Sigmoid colon (tissue), 7 donors: ENCODE results near the gene HMCN1. TPM values are rescaled to one million over a fixed set of nuclear protein-coding genes. Genes with fewer than 3 reads are reported as not detected.

ENCODE experiments used
- DNase-seq: peaks from one replicate; pipeline ENCODE4 v3.0.0-alpha.2; 2019
- H3K27ac ChIP-seq, 4 donors: fragments of 200-600 bp; sonication (generic); one replicate each; pipeline ENCODE4 v1.5.1; 2016 to 2019; ENCODE audit warnings: mild to moderate bottlenecking in 1 of 4
- H3K27me3 ChIP-seq, 3 donors: fragments of 200-600 bp; sonication (generic); one replicate each; pipeline ENCODE4 v1.5.1; 2019; ENCODE audit warnings: mild to moderate bottlenecking in 1 of 3
- H3K36me3 ChIP-seq, 4 donors: fragments of 200-600 bp; sonication (generic); one replicate each; pipeline ENCODE4 v1.5.1; 2016 to 2019
- H3K4me1 ChIP-seq, 4 donors: fragments of 200-600 bp; sonication (generic); one replicate each; pipeline ENCODE4 v1.5.1; 2017 to 2019
- H3K4me3 ChIP-seq, 4 donors: fragments of 200-600 bp; sonication (generic); one replicate each; pipeline ENCODE4 v1.5.1; 2017 to 2019; ENCODE audit warnings: mild to moderate bottlenecking in 2 of 4, moderate library complexity in 1 of 4
- H3K9me3 ChIP-seq, 4 donors: fragments of 200-600 bp in 3 of 4; sonication (generic) in 3 of 4; one replicate each; pipeline versions ENCODE4 v1.5.1 to v1.6.1; 2013 to 2019
- EP300 ChIP-seq, 4 donors: sonication (generic); formaldehyde crosslinking; IDR thresholded peaks; one replicate each; pipeline ENCODE4 v1.6.1; 2017; ENCODE audit warnings: antibody characterized with exemption in 4 of 4
- POLR2A ChIP-seq, 2 donors: fragments of 450-650 bp; IDR thresholded peaks; one replicate each; pipeline ENCODE4 v1.6.1; 2016; ENCODE audit warnings: antibody characterized with exemption in 2 of 2, mild to moderate bottlenecking in 2 of 2, moderate library complexity in 2 of 2
- POLR2AphosphoS5 ChIP-seq, 4 donors: sonication (generic); formaldehyde crosslinking; IDR thresholded peaks; one replicate each; pipeline ENCODE4 v1.6.1; 2017; ENCODE audit warnings: antibody characterized with exemption in 4 of 4
- WGBS, 2 donors: extraction: QIAGEN DNeasy Blood & Tissue Kit; methylation state at CpG; one replicate each; pipeline ENCODE4 v1.1.7; 2013; 5-methylcytosine and 5-hydroxymethylcytosine counted together
- intact Hi-C: fragments of 100-400 bp; cut with DNase I; formaldehyde crosslinking; loops from one replicate; pipeline ENCODE4 v1.15.1; 2023
- polyA plus RNA-seq, 3 donors: library from polyadenylated mRNA; stranded (reverse); fragments of 200-250 nt; gene quantifications; one replicate each; pipeline ENCODE4 v1.2.3, GENCODE V29; 2013
- total RNA-seq, 4 donors: library from RNA; depleted of rRNA; stranded (reverse); fragments of >200 nt; gene quantifications; one replicate each; pipeline ENCODE4 v1.1.0, GENCODE V29; 2016
- TF ChIP-seq, protein P1 (sequence below), 4 experiments: fragments of 450-650 bp in 3 of 4; fragments of 200-600 bp in 1 of 4; IDR thresholded peaks; one replicate each; pipeline ENCODE4 v1.5.1; 2016 to 2019; ENCODE audit warnings: antibody characterized with exemption in 4 of 4, mild to moderate bottlenecking in 3 of 4, moderate library complexity in 2 of 4
- donor health status: healthy with polysubstance abuse.
- donor health status: Bipolar disorder and iron deficiency.
- donor health status: healthy.

Gene HMCN1
- total and polyA plus RNA-seq, 7 donors: under 0.01 to 22.7 (median 6.7) TPM

GRCh38 chr1:185843297-185843869, 109.2 kb downstream of the HMCN1 start:
- no peak for DNase-seq
- H3K36me3 ChIP-seq: no peaks in the 10 kb centered on the region
- H3K4me3 ChIP-seq: no peak overlapping the region
- H3K27me3 ChIP-seq: no peaks in the 10 kb centered on the region
- TF ChIP-seq EP300 (IDR thresholded peaks at IDR 0.05): no peak
- no peak for TF ChIP-seq POLR2AphosphoS5 (IDR thresholded peaks at IDR 0.05)
- no peak for TF ChIP-seq POLR2A (IDR thresholded peaks at IDR 0.05)
- TF ChIP-seq, protein P1, sequence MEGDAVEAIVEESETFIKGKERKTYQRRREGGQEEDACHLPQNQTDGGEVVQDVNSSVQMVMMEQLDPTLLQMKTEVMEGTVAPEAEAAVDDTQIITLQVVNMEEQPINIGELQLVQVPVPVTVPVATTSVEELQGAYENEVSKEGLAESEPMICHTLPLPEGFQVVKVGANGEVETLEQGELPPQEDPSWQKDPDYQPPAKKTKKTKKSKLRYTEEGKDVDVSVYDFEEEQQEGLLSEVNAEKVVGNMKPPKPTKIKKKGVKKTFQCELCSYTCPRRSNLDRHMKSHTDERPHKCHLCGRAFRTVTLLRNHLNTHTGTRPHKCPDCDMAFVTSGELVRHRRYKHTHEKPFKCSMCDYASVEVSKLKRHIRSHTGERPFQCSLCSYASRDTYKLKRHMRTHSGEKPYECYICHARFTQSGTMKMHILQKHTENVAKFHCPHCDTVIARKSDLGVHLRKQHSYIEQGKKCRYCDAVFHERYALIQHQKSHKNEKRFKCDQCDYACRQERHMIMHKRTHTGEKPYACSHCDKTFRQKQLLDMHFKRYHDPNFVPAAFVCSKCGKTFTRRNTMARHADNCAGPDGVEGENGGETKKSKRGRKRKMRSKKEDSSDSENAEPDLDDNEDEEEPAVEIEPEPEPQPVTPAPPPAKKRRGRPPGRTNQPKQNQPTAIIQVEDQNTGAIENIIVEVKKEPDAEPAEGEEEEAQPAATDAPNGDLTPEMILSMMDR (IDR thresholded peaks at IDR 0.05): no peak
- H3K4me1 ChIP-seq: peaks cover 0 to 13% (median 10%) of the 10 kb centered on the region in 4 donors
- no peak overlapping the region for H3K27ac ChIP-seq
- intact Hi-C loops: no loop called here
- WGBS, 2 donors: 53 to 73% methylated on average over 3 of the region's 3 CpGs
- no peaks in the 10 kb centered on the region for H3K9me3 ChIP-seq

- intact Hi-C loops: no loop called here
- peaks cover 0 to 13% (median 10%) of the 10 kb centered on the region in 4 donors for H3K4me1 ChIP-seq
- no peak for DNase-seq
- no peak overlapping the region for H3K27ac ChIP-seq
- TF ChIP-seq POLR2A (IDR thresholded peaks at IDR 0.05): no peak
- TF ChIP-seq, protein P1 (IDR thresholded peaks at IDR 0.05): no peak
- TF ChIP-seq POLR2AphosphoS5 (IDR thresholded peaks at IDR 0.05): no peak
- TF ChIP-seq EP300 (IDR thresholded peaks at IDR 0.05): no peak
- no peak overlapping the region for H3K4me3 ChIP-seq
- 63 to 78% methylated on average over 1 of the region's 1 CpG for WGBS, 2 donors
- H3K9me3 ChIP-seq: no peaks in the 10 kb centered on the region
- H3K27me3 ChIP-seq: no peaks in the 10 kb centered on the region
- no peaks in the 10 kb centered on the region for H3K36me3 ChIP-seq
These were observed 109.8 kb downstream of the HMCN1 start for GRCh38 chr1:185843986-185844385.

DNA sequence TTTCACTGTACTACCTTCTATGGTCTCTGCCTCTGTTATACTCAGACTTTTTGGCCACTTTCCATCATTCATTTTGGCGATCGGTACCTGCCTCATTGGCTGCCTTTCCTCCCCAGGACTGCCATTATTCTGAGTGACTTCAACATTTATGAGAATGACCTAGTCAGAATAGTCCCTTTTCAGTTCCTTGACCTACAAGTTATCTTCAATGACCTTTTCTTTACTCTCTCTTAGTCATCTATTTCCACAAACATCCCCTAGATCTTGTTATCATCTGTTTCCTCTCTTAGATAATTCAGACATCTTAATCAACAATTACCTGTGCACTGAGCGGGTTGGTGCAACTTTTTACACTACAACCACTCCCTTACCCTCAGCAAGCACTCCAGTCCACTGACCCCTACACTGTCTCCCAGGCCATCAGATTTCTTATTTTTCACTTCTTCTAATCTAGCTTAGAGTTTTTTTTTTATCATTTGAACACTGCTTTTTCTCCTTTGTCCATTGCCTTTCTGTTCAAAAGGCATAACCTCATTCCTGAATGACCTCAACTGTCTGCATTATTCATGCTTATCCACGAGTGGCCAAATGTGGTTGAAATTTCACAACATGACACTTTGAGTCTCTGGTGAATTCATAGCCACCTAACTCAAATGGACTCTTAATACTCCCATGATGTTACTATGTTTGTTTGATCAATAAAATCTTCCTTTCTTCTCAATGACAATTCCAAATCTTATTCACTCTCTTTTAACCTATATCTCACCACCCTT, 112.7 kb downstream of the HMCN1 start:
- H3K36me3 ChIP-seq: no peaks in the 10 kb centered on the region
- no peak overlapping the region for H3K4me3 ChIP-seq
- no peak for DNase-seq
- WGBS, 2 donors: 86 to 93% methylated on average over 4 of the region's 4 CpGs
- intact Hi-C loops: no loop called here
- no peak for TF ChIP-seq POLR2A (IDR thresholded peaks at IDR 0.05)
- TF ChIP-seq POLR2AphosphoS5 (IDR thresholded peaks at IDR 0.05): no peak
- no peak for TF ChIP-seq EP300 (IDR thresholded peaks at IDR 0.05)
- TF ChIP-seq, protein P1 (IDR thresholded peaks at IDR 0.05): no peak
- H3K27ac ChIP-seq: no peak overlapping the region
- H3K9me3 ChIP-seq: no peaks in the 10 kb centered on the region
- no peaks in the 10 kb centered on the region for H3K27me3 ChIP-seq
- H3K4me1 ChIP-seq: peaks cover 0 to 13% (median 10%) of the 10 kb centered on the region in 4 donors

- no peaks in the 10 kb centered on the region for H3K27me3 ChIP-seq
- no peaks in the 10 kb centered on the region for H3K9me3 ChIP-seq
- no peaks in the 10 kb centered on the region for H3K36me3 ChIP-seq
- WGBS, 2 donors: 88 to 96% methylated on average over 1 of the region's 1 CpG
- H3K4me1 ChIP-seq: peaks cover 0 to 4% (median 1%) of the 10 kb centered on the region in 4 donors
- intact Hi-C loops: no loop called here
- TF ChIP-seq POLR2AphosphoS5 (IDR thresholded peaks at IDR 0.05): no peak
- TF ChIP-seq, protein P1 (IDR thresholded peaks at IDR 0.05): no peak
- TF ChIP-seq EP300 (IDR thresholded peaks at IDR 0.05): no peak
- TF ChIP-seq POLR2A (IDR thresholded peaks at IDR 0.05): no peak
- DNase-seq: no peak
- no peak overlapping the region for H3K4me3 ChIP-seq
- H3K27ac ChIP-seq: no peak overlapping the region
These were observed 114.8 kb downstream of the HMCN1 start for GRCh38 chr1:185849014-185849413.
